ENCODE measurements around the gene YIPF3.

DNA sequence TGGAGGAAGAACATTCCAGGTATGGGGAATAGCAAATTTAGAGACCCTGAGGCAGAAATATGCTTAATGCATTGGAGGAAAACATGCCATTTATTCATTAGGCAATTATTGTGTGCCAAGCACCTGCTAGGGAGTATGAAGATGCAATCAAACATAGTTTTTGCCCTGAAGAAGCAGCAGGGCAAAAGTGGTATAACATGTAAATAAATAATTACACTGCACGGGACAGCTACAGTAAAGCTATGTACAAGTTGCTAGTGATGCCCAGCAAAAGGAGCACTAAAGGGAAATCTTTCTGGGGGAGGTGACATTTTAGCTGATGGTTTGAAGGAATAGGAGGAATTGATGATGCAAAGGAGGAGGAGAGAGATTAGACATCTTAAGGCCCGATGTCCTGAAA lies 40.0 kb downstream of the YIPF3 start:
- TF ChIP-seq, protein P1, sequence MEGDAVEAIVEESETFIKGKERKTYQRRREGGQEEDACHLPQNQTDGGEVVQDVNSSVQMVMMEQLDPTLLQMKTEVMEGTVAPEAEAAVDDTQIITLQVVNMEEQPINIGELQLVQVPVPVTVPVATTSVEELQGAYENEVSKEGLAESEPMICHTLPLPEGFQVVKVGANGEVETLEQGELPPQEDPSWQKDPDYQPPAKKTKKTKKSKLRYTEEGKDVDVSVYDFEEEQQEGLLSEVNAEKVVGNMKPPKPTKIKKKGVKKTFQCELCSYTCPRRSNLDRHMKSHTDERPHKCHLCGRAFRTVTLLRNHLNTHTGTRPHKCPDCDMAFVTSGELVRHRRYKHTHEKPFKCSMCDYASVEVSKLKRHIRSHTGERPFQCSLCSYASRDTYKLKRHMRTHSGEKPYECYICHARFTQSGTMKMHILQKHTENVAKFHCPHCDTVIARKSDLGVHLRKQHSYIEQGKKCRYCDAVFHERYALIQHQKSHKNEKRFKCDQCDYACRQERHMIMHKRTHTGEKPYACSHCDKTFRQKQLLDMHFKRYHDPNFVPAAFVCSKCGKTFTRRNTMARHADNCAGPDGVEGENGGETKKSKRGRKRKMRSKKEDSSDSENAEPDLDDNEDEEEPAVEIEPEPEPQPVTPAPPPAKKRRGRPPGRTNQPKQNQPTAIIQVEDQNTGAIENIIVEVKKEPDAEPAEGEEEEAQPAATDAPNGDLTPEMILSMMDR (IDR thresholded peaks at IDR 0.05) = no peak
- TF ChIP-seq EZH2 (IDR thresholded peaks at IDR 0.05; ENCODE audit: borderline replicate concordance, insufficient read depth, low read depth, low read length, poor library complexity, severe bottlenecking) = no peak

All from B cell (primary cell).